Lung microvascular endothelial cell (primary cell): Measurements from ENCODE around the gene DPEP2. TPM values are rescaled to one million over a fixed set of nuclear protein-coding genes. Genes with fewer than 3 reads are reported as not detected.
"Not testable (repeated sequence)": the region's sequence is repeated elsewhere in the genome, so short reads cannot be mapped to it uniquely, and the experiment has no call there.

Experiments used
- DNase-seq, 2 donors: peaks; one replicate each; pipeline versions ENCODE4 v3.0.0 to v3.0.0-alpha.2; 2010; ENCODE audit warnings: low read depth in 2 of 2
- total RNA-seq: library from RNA; depleted of rRNA; stranded (reverse); fragments of >200 nt; gene quantifications from 2 replicates; pipeline ENCODE4 v1.2.1, GENCODE V29; 2014

DPEP2 gene
- total RNA-seq, 1 donor from 2014 or later, result 8.9 TPM

- not testable (repeated sequence) for DNase-seq
These were observed 61.6 kb downstream of the DPEP2 start for GRCh38 chr16:67937713-67938112.

Other genes with a start within 250 kb of the DPEP2 start
- 4.4 and 7.9 TPM in 2 replicates for gene RANBP10, start 192.9 kb downstream of the DPEP2 start, total RNA-seq
- 0.22 and 0.40 TPM in 2 replicates for gene TSNAXIP1, start 192.6 kb downstream of the DPEP2 start, total RNA-seq
- gene THAP11, start 157.2 kb downstream of the DPEP2 start, total RNA-seq, result 25.7 and 39.1 TPM in 2 replicates
- gene NUTF2, start 152.6 kb downstream of the DPEP2 start, total RNA-seq, result 164 and 193 TPM in 2 replicates
- 12.2 and 20.0 TPM in 2 replicates for gene CENPT, start 151.8 kb downstream of the DPEP2 start, total RNA-seq
- 42.3 and 42.9 TPM in 2 replicates for gene EDC4, start 126.4 kb downstream of the DPEP2 start, total RNA-seq
- gene NRN1L, start 114.6 kb downstream of the DPEP2 start, total RNA-seq, result not detected in 2 replicates
- gene PSKH1, start 106.2 kb downstream of the DPEP2 start, total RNA-seq, result 8.3 and 12.9 TPM in 2 replicates
- 0.20 and 0.22 TPM in 2 replicates for gene CTRL, start 67.6 kb downstream of the DPEP2 start, total RNA-seq
- 58.4 and 59.1 TPM in 2 replicates for gene PSMB10, start 62.6 kb downstream of the DPEP2 start, total RNA-seq
- gene LCAT, start 55.4 kb downstream of the DPEP2 start, total RNA-seq, result 0.87 and 5.4 TPM in 2 replicates
- gene SLC12A4, start 30.8 kb downstream of the DPEP2 start, total RNA-seq, result 41.2 and 108 TPM in 2 replicates
- gene DPEP3, start 19.0 kb downstream of the DPEP2 start, total RNA-seq, result 0.20 TPM in 1 of 2 replicates, not detected in the other
- under 0.01 TPM in 1 of 2 replicates, not detected in the other for gene DPEP2NB, start 16.4 kb upstream of the DPEP2 start, total RNA-seq
- gene DDX28, start 23.7 kb upstream of the DPEP2 start, total RNA-seq, result 12.0 and 19.8 TPM in 2 replicates
- 13.7 and 17.7 TPM in 2 replicates for gene DUS2, start 23.8 kb upstream of the DPEP2 start, total RNA-seq
- gene NFATC3, start 85.9 kb upstream of the DPEP2 start, total RNA-seq, result 13.1 and 18.5 TPM in 2 replicates
- 0.44 and 1.6 TPM in 2 replicates for gene ESRP2, start 236.6 kb upstream of the DPEP2 start, total RNA-seq
- 14.4 and 23.0 TPM in 2 replicates for gene PLA2G15, start 245.9 kb upstream of the DPEP2 start, total RNA-seq